Activated CD4-positive, alpha-beta T cell treated with anti-CD3 and anti-CD28 coated beads, Interleukin-2, amount 50 U/mL, for 1 hour (primary cell): ENCODE results near the gene CHL1.

Experiments used
- DNase-seq: peaks from one replicate; pipeline ENCODE4 v3.0.0-alpha.2; 2020

Gene CHL1

GRCh38 chr3:411226-411625 lies 214.7 kb downstream of the CHL1 start:
- DNase-seq: no peak

GRCh38 chr3:414063-414462 lies 217.5 kb downstream of the CHL1 start:
- no peak for DNase-seq

GRCh38 chr3:418239-418929 lies 221.8 kb downstream of the CHL1 start:
- no peak for DNase-seq

- no peak for DNase-seq
These were observed 224.0 kb downstream of the CHL1 start for GRCh38 chr3:420584-420983.

- DNase-seq: no peak
These were observed 228.5 kb downstream of the CHL1 start for GRCh38 chr3:425079-425478.

GRCh38 chr3:426072-426471 lies 229.5 kb downstream of the CHL1 start:
- DNase-seq: no peak

- no peak for DNase-seq
These were observed 230.6 kb downstream of the CHL1 start for GRCh38 chr3:427128-427527.

GRCh38 chr3:430186-430585 lies 233.6 kb downstream of the CHL1 start:
- DNase-seq: no peak

- DNase-seq: no peak
These were observed 238.6 kb downstream of the CHL1 start for GRCh38 chr3:435161-435560.

- DNase-seq: no peak
These were observed 239.5 kb downstream of the CHL1 start for GRCh38 chr3:436053-436452.

GRCh38 chr3:440826-441225 lies 244.3 kb downstream of the CHL1 start:
- DNase-seq: no peak

GRCh38 chr3:445960-446359 lies 249.4 kb downstream of the CHL1 start:
- no peak for DNase-seq

- DNase-seq: no peak
These were observed 251.1 kb downstream of the CHL1 start for GRCh38 chr3:447671-448070.

- no peak for DNase-seq
These were observed 253.1 kb downstream of the CHL1 start for GRCh38 chr3:449711-450110.

- DNase-seq: no peak
These were observed 255.7 kb downstream of the CHL1 start for GRCh38 chr3:452221-452620.

GRCh38 chr3:453106-453505 lies 256.5 kb downstream of the CHL1 start:
- no peak for DNase-seq

GRCh38 chr3:454986-455385 lies 258.4 kb downstream of the CHL1 start:
- DNase-seq: no peak

- no peak for DNase-seq
These were observed 261.6 kb downstream of the CHL1 start for GRCh38 chr3:458124-458523.

GRCh38 chr3:458653-459310 lies 262.2 kb downstream of the CHL1 start:
- DNase-seq: no peak
